ENCODE measurements around the gene GPAT2. TPM values are rescaled to one million over a fixed set of nuclear protein-coding genes. Genes with fewer than 3 reads are reported as not detected.
"Not testable (repeated sequence)": the region's sequence is repeated elsewhere in the genome, so short reads cannot be mapped to it uniquely, and the experiment has no call there.

GPAT2 gene
- total RNA-seq, 2 donors from 2014 or later = 4.7 to 10.9 TPM

GRCh38 chr2:96023701-96024100 is 11.0 kb downstream of the GPAT2 start:
- not testable (repeated sequence) for H3K9me3 Mint-ChIP-seq; DNase-seq (ENCODE audit: low spot score); H3K27ac Mint-ChIP-seq; H3K4me3 Mint-ChIP-seq; H3K36me3 Mint-ChIP-seq; H3K27me3 Mint-ChIP-seq; H3K4me1 Mint-ChIP-seq (ENCODE audit: low read depth in 2 of 2); ATAC-seq

DNA sequence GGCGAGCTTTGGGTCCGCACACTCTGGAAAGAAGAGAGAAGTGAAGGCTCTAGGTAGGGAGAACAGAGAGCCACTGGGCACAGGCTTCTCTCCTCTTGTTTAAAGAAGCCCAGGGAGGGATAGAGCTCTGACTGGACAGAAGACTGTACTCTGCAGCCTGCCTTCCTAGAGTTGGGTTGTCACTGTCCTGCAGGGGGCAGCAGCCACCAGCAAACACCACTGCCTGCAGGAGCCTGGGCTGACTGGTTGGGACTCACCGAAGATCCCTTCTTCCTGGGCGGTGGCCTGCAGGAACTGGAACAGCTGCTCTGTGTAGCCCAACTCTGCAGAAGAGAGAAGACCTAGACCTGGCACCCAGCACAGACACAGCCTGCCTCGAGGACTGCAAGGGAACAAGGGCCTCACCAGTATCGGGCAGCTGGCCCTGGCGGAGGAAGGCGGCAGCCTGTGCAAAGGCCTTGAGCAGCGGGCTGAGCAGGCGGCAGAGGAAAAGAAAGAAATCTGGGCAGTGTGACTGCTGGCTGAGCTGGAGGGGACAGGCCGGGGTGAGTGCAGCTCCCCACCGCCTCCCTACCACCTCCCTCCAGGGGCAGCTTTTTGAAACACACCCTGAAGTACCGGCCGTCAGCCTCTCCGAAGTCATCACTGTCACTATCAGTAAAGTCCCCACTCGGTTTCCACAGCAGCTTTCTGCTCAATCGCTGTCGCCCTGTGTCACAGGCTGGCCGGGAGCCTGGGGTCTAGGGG is 11.8 kb downstream of the GPAT2 start:
- not testable (repeated sequence) for H3K36me3 Mint-ChIP-seq; H3K4me1 Mint-ChIP-seq (ENCODE audit: low read depth in 2 of 2); H3K9me3 Mint-ChIP-seq; H3K27me3 Mint-ChIP-seq; H3K27ac Mint-ChIP-seq; H3K4me3 Mint-ChIP-seq
- ATAC-seq (peak; percentile 77 to 83), DNase-seq (ENCODE audit: low spot score) (peak; percentile 78)

GRCh38 chr2:96022126-96022525 is 12.6 kb downstream of the GPAT2 start:
- not testable (repeated sequence) for H3K27ac Mint-ChIP-seq; DNase-seq (ENCODE audit: low spot score); H3K36me3 Mint-ChIP-seq; H3K27me3 Mint-ChIP-seq; H3K9me3 Mint-ChIP-seq; H3K4me1 Mint-ChIP-seq (ENCODE audit: low read depth in 2 of 2); H3K4me3 Mint-ChIP-seq; ATAC-seq

- H3K27ac Mint-ChIP-seq; ATAC-seq; H3K9me3 Mint-ChIP-seq; DNase-seq (ENCODE audit: low spot score); H3K36me3 Mint-ChIP-seq; H3K4me1 Mint-ChIP-seq (ENCODE audit: low read depth in 2 of 2); H3K27me3 Mint-ChIP-seq; H3K4me3 Mint-ChIP-seq: not testable (repeated sequence)
These were observed 13.6 kb downstream of the GPAT2 start for GRCh38 chr2:96021142-96021541.

- DNase-seq (ENCODE audit: low spot score); H3K36me3 Mint-ChIP-seq; ATAC-seq; H3K27me3 Mint-ChIP-seq; H3K27ac Mint-ChIP-seq; H3K9me3 Mint-ChIP-seq; H3K4me3 Mint-ChIP-seq; H3K4me1 Mint-ChIP-seq (ENCODE audit: low read depth in 2 of 2): not testable (repeated sequence)
These were observed 14.7 kb downstream of the GPAT2 start for GRCh38 chr2:96019909-96020590.

GRCh38 chr2:96016321-96016720 is 18.4 kb downstream of the GPAT2 start:
- not testable (repeated sequence) for ATAC-seq; H3K4me1 Mint-ChIP-seq (ENCODE audit: low read depth in 2 of 2); H3K27me3 Mint-ChIP-seq; H3K36me3 Mint-ChIP-seq; H3K4me3 Mint-ChIP-seq; H3K9me3 Mint-ChIP-seq; DNase-seq (ENCODE audit: low spot score)
- H3K27ac Mint-ChIP-seq = peak overlapping the region in 1 of 2 donors; percentile 47

DNA sequence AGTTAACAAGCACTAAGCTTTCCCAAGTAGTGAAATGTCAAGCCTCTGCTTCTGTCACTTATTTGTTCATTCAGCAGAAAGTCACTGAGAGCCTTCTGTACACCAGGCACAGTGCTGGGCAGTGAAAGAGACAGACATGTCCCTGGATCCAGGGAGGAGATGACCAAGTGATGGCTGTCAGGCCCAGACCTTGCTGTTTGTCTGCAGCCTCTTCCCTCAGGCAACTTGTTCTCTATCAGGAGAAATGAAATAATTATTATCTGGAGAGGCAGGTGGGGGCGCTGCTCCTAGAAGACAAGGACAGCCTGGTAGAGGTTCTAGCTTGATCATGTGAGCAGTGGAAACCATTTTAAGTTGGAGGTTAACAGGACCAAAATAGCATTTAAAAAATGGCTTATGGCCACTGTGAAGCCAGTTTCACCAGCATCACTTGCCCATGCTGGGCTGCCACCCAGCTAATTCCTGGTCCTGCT is 21.9 kb downstream of the GPAT2 start:
- not testable (repeated sequence) for ATAC-seq; H3K27ac Mint-ChIP-seq; H3K36me3 Mint-ChIP-seq; H3K4me3 Mint-ChIP-seq; H3K9me3 Mint-ChIP-seq; DNase-seq (ENCODE audit: low spot score); H3K27me3 Mint-ChIP-seq
- peaks cover 7 to 16% of the 10 kb centered on the region in 2 donors for H3K4me1 Mint-ChIP-seq (ENCODE audit: low read depth in 2 of 2)

GRCh38 chr2:96012086-96012791 is 22.5 kb downstream of the GPAT2 start:
- not testable (repeated sequence) for H3K36me3 Mint-ChIP-seq; ATAC-seq; H3K27ac Mint-ChIP-seq; H3K4me3 Mint-ChIP-seq; H3K9me3 Mint-ChIP-seq; H3K27me3 Mint-ChIP-seq; DNase-seq (ENCODE audit: low spot score)
- peaks cover 7 to 16% of the 10 kb centered on the region in 2 donors for H3K4me1 Mint-ChIP-seq (ENCODE audit: low read depth in 2 of 2)

GRCh38 chr2:96011129-96011455 is 23.6 kb downstream of the GPAT2 start:
- H3K27ac Mint-ChIP-seq = peak overlapping the region in 1 of 2 donors; percentile 65

DNA sequence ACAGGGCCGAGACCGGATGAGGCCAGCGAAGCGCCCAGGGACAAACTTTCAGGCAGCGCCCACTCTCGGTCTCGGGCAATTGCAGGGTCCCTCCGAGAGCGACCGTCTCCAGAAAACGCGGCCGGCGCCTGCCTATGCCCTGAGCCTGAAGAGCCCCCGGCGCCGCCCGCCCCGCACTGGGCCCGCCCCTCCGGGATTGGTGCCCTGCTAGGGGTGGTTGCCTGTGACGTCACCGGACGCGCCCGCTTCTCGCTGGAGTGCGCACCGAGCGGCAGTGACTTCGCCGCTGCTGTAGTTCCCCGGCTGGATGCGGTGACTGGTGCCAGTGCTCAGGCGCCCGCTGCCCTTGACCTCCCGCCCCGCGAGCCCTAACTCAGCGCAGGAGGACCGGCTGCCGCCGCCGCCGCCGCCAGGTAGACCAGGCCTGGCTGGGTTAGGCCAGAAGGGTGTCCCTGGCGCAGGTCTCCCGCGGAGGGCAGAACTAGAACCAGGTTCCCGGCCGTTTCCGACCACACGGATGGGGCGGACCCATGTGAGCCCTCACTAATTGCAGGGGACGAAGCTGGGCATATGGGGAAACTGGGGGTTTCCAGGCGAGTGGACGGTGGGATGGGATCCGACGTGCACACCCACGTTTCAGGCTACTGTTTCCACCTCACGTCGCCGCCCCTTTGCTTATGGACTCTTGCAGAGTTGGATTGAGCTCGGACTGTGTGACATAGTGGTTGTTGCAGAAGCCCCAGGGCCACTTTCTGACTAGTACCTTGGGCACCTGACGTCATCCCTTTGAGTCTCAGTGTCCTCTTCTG is 24.2 kb downstream of the GPAT2 start:
- ATAC-seq = peak; percentile 100

More at GRCh38 chr2:96011129-96011455, 23.6 kb downstream of the GPAT2 start:
- peaks cover 12 to 20% of the 10 kb centered on the region in 2 donors for H3K27me3 Mint-ChIP-seq
- H3K4me1 Mint-ChIP-seq (ENCODE audit: low read depth in 2 of 2); H3K4me3 Mint-ChIP-seq; H3K9me3 Mint-ChIP-seq; H3K36me3 Mint-ChIP-seq: not testable (repeated sequence)
- ATAC-seq (peak; percentile 4 to 34), DNase-seq (ENCODE audit: low spot score) (peak; percentile 63)

DNA sequence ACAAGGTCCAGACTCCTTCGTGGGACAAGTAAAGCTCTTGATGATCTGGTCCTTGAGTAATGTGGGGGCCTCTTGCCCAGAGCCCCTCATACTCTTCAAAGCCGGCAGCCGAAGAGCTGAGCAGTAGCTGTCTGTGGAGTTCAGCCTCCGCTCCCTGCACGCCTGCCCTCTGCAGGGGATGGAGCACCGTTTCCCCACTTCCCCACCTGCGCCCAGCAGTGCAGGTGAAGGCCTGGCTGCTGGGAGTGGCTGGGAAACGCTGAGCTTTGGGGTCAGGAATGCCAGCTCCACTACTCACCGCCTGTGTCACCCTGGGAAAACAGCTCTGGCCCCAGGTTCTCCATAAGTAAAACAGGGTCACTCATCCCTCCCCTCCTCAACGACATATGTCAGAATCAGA is 24.9 kb downstream of the GPAT2 start:
- H3K4me3 Mint-ChIP-seq = peak overlapping the region; percentile 73
- H3K27ac Mint-ChIP-seq = peak overlapping the region; percentile 50 to 81
- H3K27me3 Mint-ChIP-seq = peaks cover 20 to 33% of the 10 kb centered on the region in 2 donors
- not testable (repeated sequence) for ATAC-seq; H3K36me3 Mint-ChIP-seq; H3K9me3 Mint-ChIP-seq; H3K4me1 Mint-ChIP-seq (ENCODE audit: low read depth in 2 of 2); DNase-seq (ENCODE audit: low spot score)

More for the DNA sequence above, 24.2 kb downstream of the GPAT2 start:
- peak; percentile 98 for DNase-seq (ENCODE audit: low spot score)
- peaks cover 15 to 26% of the 10 kb centered on the region in 2 donors for H3K27me3 Mint-ChIP-seq
- not testable (repeated sequence) for H3K36me3 Mint-ChIP-seq; H3K4me1 Mint-ChIP-seq (ENCODE audit: low read depth in 2 of 2); H3K9me3 Mint-ChIP-seq
- peak overlapping the region; percentile 50 to 81 for H3K27ac Mint-ChIP-seq
- H3K4me3 Mint-ChIP-seq = peak overlapping the region; percentile 73

- not testable (repeated sequence) for H3K9me3 Mint-ChIP-seq; H3K4me1 Mint-ChIP-seq (ENCODE audit: low read depth in 2 of 2); H3K4me3 Mint-ChIP-seq; ATAC-seq; H3K27ac Mint-ChIP-seq; DNase-seq (ENCODE audit: low spot score); H3K36me3 Mint-ChIP-seq
- peaks cover 23 to 35% of the 10 kb centered on the region in 2 donors for H3K27me3 Mint-ChIP-seq
These were observed 26.7 kb downstream of the GPAT2 start for GRCh38 chr2:96008051-96008450.

GRCh38 chr2:96006248-96006647 is 28.5 kb downstream of the GPAT2 start:
- not testable (repeated sequence) for H3K9me3 Mint-ChIP-seq; DNase-seq (ENCODE audit: low spot score); H3K27ac Mint-ChIP-seq; H3K4me1 Mint-ChIP-seq (ENCODE audit: low read depth in 2 of 2); H3K36me3 Mint-ChIP-seq; ATAC-seq; H3K4me3 Mint-ChIP-seq
- H3K27me3 Mint-ChIP-seq = peaks cover 25 to 35% of the 10 kb centered on the region in 2 donors
